ENCODE data around the gene CHCHD6.

The CHCHD6 gene

DNA sequence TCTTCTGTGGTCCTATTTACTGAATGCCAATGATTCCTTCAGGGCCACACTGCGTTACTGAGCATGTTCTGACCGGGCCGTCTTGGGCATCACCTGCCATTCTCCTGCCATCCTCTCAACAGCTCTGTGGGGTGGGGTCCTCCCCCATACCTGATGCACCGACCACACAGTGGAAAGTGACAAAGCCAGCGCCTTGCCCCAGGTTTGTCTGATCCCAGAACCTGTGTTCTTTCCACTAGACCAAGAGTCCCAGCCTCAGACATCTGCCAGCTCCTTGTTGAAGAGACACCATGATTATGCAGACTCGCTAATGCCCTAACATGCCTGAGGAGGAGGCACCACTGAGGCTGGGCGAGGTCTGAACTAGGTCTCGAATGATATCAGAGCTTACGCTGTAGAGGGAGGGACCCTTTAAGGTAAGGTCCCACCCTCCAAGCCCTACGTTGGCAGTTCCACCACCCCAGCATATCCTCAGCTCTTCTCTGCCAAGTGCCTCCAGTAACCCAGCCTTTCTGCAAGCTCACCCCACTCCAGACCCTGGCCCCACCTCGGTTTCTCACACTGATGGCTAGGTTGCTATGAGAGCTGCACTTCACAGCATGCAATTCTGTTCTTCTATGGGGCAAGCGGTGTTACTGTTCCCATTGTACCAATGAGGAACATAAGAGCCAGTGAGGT is 249.1 kb downstream of the CHCHD6 start:
- H3K79me2 ChIP-seq (ENCODE audit: low read length) = no peaks in the 10 kb centered on the region
- H3K27ac ChIP-seq (ENCODE audit: low read length) = no peak overlapping the region
- peaks cover 63% of the 10 kb centered on the region for H3K4me1 ChIP-seq (ENCODE audit: low read length)

DNA sequence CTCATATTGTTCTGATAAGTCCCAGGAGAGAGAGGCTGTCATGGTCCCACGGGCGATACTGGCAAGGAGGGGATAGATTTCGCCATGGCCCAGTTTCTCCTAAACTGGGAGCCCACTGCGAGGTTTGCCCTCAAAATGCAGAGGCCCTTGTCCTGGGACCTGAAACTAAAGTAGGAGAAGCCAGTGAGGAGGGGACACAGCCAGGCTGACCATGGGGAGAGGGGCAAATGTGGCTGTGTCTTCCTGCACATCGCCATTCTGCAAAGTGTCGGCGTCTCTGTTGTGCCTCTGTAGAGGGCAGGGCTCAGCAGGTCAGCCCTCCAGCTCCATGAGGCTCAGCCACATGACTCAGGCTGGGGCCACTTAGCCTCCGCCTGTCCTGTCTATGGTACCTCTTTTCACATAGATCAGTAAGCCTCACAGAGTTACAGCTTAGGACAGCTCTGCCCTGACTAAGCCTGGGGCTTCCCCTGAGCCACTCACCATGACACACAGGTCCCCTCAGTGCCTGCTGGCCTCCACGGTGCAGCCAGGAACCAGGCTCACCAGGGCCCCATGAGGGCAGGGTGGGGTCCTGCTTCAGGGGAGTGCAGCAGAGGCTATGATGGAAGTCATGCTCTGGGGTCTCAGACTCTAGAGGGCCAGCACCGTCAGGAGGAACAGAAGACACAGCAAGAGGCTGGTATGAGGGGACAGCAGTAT is 250.3 kb downstream of the CHCHD6 start:
- peaks cover 10% of the 10 kb centered on the region; the same call in 1 of the 2 replicates for H3K27me3 ChIP-seq (ENCODE audit: low read depth, low read length)
- H3K27ac ChIP-seq (ENCODE audit: low read length) = peak overlapping the region; percentile 90
- no peak overlapping the region for H2AFZ ChIP-seq (ENCODE audit: low read depth, low read length)
- H4K20me1 ChIP-seq (ENCODE audit: insufficient read depth, low read length) = 0 out of 2 replicates have a peak, but pooled peaks cover 3% of the 10 kb centered on the region
- H3K4me3 ChIP-seq (ENCODE audit: low read length) = peak overlapping the region; percentile 49
- H3K36me3 ChIP-seq (replicated peaks; ENCODE audit: low read depth, low read length) = peaks cover 9% of the 10 kb centered on the region
- peak overlapping the region; percentile 82 for H3K4me2 ChIP-seq (ENCODE audit: low read length)
- H3K79me2 ChIP-seq (ENCODE audit: low read length) = no peaks in the 10 kb centered on the region
- TF ChIP-seq, protein P1, sequence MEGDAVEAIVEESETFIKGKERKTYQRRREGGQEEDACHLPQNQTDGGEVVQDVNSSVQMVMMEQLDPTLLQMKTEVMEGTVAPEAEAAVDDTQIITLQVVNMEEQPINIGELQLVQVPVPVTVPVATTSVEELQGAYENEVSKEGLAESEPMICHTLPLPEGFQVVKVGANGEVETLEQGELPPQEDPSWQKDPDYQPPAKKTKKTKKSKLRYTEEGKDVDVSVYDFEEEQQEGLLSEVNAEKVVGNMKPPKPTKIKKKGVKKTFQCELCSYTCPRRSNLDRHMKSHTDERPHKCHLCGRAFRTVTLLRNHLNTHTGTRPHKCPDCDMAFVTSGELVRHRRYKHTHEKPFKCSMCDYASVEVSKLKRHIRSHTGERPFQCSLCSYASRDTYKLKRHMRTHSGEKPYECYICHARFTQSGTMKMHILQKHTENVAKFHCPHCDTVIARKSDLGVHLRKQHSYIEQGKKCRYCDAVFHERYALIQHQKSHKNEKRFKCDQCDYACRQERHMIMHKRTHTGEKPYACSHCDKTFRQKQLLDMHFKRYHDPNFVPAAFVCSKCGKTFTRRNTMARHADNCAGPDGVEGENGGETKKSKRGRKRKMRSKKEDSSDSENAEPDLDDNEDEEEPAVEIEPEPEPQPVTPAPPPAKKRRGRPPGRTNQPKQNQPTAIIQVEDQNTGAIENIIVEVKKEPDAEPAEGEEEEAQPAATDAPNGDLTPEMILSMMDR (IDR thresholded peaks at IDR 0.05; ENCODE audit: low read depth, low read length) = no peak
- TF ChIP-seq EZH2phosphoT487 (IDR thresholded peaks at IDR 0.05; ENCODE audit: low read depth) = no peak
- H3K9ac ChIP-seq (ENCODE audit: low read length) = peak overlapping the region; percentile 43; the same call in 1 of the 2 replicates
- H3K9me3 ChIP-seq (ENCODE audit: insufficient read depth, low read length) = no peaks in the 10 kb centered on the region
- H3K4me1 ChIP-seq (ENCODE audit: low read length) = peaks cover 63% of the 10 kb centered on the region

More for the DNA sequence above, 249.1 kb downstream of the CHCHD6 start:
- H3K27me3 ChIP-seq (ENCODE audit: low read depth, low read length) = peaks cover 10% of the 10 kb centered on the region; the same call in 1 of the 2 replicates
- H3K4me2 ChIP-seq (ENCODE audit: low read length) = peak overlapping the region; percentile 33; the same call in 1 of the 2 replicates
- H2AFZ ChIP-seq (ENCODE audit: low read depth, low read length) = no peak overlapping the region
- no peak overlapping the region for H3K9ac ChIP-seq (ENCODE audit: low read length)
- no peak for TF ChIP-seq EZH2phosphoT487 (IDR thresholded peaks at IDR 0.05; ENCODE audit: low read depth)
- TF ChIP-seq, protein P1 (IDR thresholded peaks at IDR 0.05; ENCODE audit: low read depth, low read length) = no peak
- peaks cover 9% of the 10 kb centered on the region for H3K36me3 ChIP-seq (replicated peaks; ENCODE audit: low read depth, low read length)
- H3K4me3 ChIP-seq (ENCODE audit: low read length) = no peak overlapping the region
- H3K9me3 ChIP-seq (ENCODE audit: insufficient read depth, low read length) = no peaks in the 10 kb centered on the region
- H4K20me1 ChIP-seq (ENCODE audit: insufficient read depth, low read length) = 0 out of 2 replicates have a peak, but pooled peaks cover 3% of the 10 kb centered on the region

DNA sequence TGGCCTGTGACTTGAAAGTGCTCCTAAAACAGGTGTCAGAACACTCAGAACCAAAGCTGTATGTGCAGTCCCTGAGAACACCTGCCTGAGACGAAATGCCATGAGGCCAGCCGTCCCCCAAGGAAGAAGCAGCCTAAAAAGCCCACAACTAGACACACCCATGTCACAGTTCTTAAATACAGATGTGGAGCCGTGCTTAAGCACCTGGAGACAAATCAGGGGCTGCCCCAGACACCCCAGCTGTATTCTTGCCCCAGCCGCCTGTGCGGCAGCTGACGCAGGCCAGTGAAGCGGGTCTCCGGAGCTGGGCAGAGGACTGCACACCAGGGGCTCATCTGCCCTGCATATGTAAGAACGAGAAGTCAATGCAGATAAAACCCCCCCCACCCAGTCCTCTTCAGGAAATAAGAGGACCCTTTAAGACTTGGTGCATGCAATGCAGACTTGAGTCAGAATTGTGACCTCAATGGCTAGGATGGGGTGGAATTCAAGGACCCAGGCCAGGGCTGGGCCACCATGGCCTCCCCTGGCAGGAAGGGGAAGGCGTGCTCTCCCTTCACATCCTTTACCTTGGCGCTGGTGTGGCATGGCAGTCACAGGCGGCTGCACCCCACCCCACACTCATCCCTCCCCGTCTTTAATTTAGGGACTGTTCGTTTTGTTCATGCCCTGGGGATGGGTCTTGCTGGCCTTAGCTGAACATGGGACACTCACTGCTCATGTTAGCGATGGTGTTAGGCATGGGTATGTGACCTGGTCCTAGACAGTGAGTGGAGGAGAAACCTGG is 251.2 kb downstream of the CHCHD6 start:
- Histone ChIP-seq H3K9ac (ENCODE audit: low read length) (peak overlapping the region; percentile 5; the same call in 1 of the 2 replicates), H3K4me1 (ENCODE audit: low read length) (peaks cover 68% of the 10 kb centered on the region)

More for the DNA sequence above, 251.2 kb downstream of the CHCHD6 start:
- H3K79me2 ChIP-seq (ENCODE audit: low read length) = no peaks in the 10 kb centered on the region
- peak overlapping the region; percentile 49 for H3K4me3 ChIP-seq (ENCODE audit: low read length)
- peaks cover 10% of the 10 kb centered on the region; the same call in 1 of the 2 replicates for H3K27me3 ChIP-seq (ENCODE audit: low read depth, low read length)
- no peak overlapping the region for H2AFZ ChIP-seq (ENCODE audit: low read depth, low read length)
- TF ChIP-seq, protein P1 (IDR thresholded peaks at IDR 0.05; ENCODE audit: low read depth, low read length) = no peak
- no peak for TF ChIP-seq EZH2phosphoT487 (IDR thresholded peaks at IDR 0.05; ENCODE audit: low read depth)
- peaks cover 9% of the 10 kb centered on the region for H3K36me3 ChIP-seq (replicated peaks; ENCODE audit: low read depth, low read length)
- H3K27ac ChIP-seq (ENCODE audit: low read length) = peak overlapping the region; percentile 90
- 0 out of 2 replicates have a peak, but pooled peaks cover 3% of the 10 kb centered on the region for H4K20me1 ChIP-seq (ENCODE audit: insufficient read depth, low read length)
- peak overlapping the region; percentile 82 for H3K4me2 ChIP-seq (ENCODE audit: low read length)
- no peaks in the 10 kb centered on the region for H3K9me3 ChIP-seq (ENCODE audit: insufficient read depth, low read length)
